ENCODE results near the gene PLCL1. TPM values are rescaled to one million over a fixed set of nuclear protein-coding genes. Genes with fewer than 3 reads are reported as not detected.
A peak's percentile ranks its signal among the peaks of the same experiment; 100 is the strongest.

PLCL1 gene
- total RNA-seq, 3 donors from 2014 or later (not counting 1 experiment from before 2014, with no cell fraction given) = 0.86 to 2.8 (median 1.1) TPM

DNA sequence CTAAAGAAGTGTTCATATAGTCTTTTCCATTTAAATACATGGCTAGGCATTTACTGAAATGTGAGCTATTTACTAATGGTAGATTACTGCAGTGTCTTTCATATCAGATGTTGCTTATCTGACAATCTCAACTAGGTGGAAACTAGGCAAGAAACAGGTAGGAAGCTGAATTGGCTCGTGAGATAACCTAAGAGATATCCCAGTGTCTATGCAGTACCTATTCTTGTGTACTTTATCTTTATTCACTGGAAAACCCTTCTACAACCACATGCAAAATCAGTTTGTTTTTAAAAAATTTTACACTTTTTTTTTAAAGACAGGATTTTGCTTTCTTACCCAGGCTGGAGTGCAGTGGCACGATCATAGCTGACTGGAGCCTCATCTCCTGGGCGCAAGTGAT is 63.8 kb downstream of the PLCL1 start:
- no peaks in the 10 kb centered on the region for H3K9me3 Mint-ChIP-seq
- no peaks in the 10 kb centered on the region for H3K4me1 Mint-ChIP-seq

DNA sequence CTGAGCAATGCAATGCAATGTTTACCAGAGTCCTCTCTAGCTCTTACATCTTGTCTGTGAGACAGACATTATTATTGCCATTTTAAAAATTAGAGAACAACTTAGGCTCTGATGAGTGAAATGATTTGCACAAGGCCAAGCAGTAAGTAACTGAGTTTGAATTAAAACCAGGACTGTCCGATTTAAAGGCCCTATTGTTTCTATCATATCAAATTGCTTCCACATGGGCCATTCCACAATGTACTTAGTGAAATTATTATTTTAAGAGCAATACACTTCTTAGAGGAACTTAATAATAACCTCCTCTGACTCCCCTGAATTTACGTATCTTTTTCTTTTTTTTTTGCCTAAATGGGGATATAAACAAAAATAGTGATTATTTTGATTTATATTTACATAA is 64.6 kb downstream of the PLCL1 start:
- no peak overlapping the region for H3K27ac Mint-ChIP-seq
- intact Hi-C loops (cut with micrococcal nuclease) = no loop called here
- no peak overlapping the region for H3K27ac ChIP-seq (ENCODE audit: low read length)
- H3K9me3 ChIP-seq (ENCODE audit: control insufficient read depth, insufficient read depth, low read length) = no peaks in the 10 kb centered on the region
- no peak overlapping the region for H3K4me3 ChIP-seq (ENCODE audit: low read length)
- TF ChIP-seq, protein P1, sequence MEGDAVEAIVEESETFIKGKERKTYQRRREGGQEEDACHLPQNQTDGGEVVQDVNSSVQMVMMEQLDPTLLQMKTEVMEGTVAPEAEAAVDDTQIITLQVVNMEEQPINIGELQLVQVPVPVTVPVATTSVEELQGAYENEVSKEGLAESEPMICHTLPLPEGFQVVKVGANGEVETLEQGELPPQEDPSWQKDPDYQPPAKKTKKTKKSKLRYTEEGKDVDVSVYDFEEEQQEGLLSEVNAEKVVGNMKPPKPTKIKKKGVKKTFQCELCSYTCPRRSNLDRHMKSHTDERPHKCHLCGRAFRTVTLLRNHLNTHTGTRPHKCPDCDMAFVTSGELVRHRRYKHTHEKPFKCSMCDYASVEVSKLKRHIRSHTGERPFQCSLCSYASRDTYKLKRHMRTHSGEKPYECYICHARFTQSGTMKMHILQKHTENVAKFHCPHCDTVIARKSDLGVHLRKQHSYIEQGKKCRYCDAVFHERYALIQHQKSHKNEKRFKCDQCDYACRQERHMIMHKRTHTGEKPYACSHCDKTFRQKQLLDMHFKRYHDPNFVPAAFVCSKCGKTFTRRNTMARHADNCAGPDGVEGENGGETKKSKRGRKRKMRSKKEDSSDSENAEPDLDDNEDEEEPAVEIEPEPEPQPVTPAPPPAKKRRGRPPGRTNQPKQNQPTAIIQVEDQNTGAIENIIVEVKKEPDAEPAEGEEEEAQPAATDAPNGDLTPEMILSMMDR (IDR thresholded peaks at IDR 0.05) = no peak
- H3K27me3 ChIP-seq (ENCODE audit: control insufficient read depth, insufficient read depth, low read length) = no peaks in the 10 kb centered on the region
- no peak for DNase-seq
- no peaks in the 10 kb centered on the region for H3K4me1 ChIP-seq (ENCODE audit: control insufficient read depth, insufficient read depth, low read length)
- no CpG with 5 or more reads among the region's 2 CpGs for WGBS (ENCODE audit: insufficient coverage)
- H3K4me3 Mint-ChIP-seq = no peak overlapping the region
- H3K9me3 Mint-ChIP-seq = no peaks in the 10 kb centered on the region
- no peak for ATAC-seq
- H3K4me1 Mint-ChIP-seq = no peaks in the 10 kb centered on the region
- H3K36me3 Mint-ChIP-seq = no peaks in the 10 kb centered on the region
- peaks cover 5 to 7% of the 10 kb centered on the region in 2 donors for H3K27me3 Mint-ChIP-seq (ENCODE audit: low read depth in 2 of 2)
- no peaks in the 10 kb centered on the region for H3K36me3 ChIP-seq (ENCODE audit: control insufficient read depth, insufficient read depth, low read length)

More for the DNA sequence above, 63.8 kb downstream of the PLCL1 start:
- WGBS (ENCODE audit: insufficient coverage) = 92% methylated on average over 3 of the region's 3 CpGs
- no peak overlapping the region for H3K27ac Mint-ChIP-seq
- no peaks in the 10 kb centered on the region for H3K36me3 Mint-ChIP-seq
- intact Hi-C loops (cut with micrococcal nuclease) = no loop called here
- DNase-seq (no peak), ATAC-seq (no peak)
- H3K9me3 ChIP-seq (ENCODE audit: control insufficient read depth, insufficient read depth, low read length) = no peaks in the 10 kb centered on the region
- no peak overlapping the region for H3K4me3 Mint-ChIP-seq
- no peaks in the 10 kb centered on the region for H3K36me3 ChIP-seq (ENCODE audit: control insufficient read depth, insufficient read depth, low read length)
- no peak overlapping the region for H3K27ac ChIP-seq (ENCODE audit: low read length)
- TF ChIP-seq, protein P1 (IDR thresholded peaks at IDR 0.05) = no peak
- H3K27me3 Mint-ChIP-seq (ENCODE audit: low read depth in 2 of 2) = peaks cover 5 to 7% of the 10 kb centered on the region in 2 donors
- H3K4me3 ChIP-seq (ENCODE audit: low read length) = no peak overlapping the region
- no peaks in the 10 kb centered on the region for H3K4me1 ChIP-seq (ENCODE audit: control insufficient read depth, insufficient read depth, low read length)
- no peaks in the 10 kb centered on the region for H3K27me3 ChIP-seq (ENCODE audit: control insufficient read depth, insufficient read depth, low read length)

DNA sequence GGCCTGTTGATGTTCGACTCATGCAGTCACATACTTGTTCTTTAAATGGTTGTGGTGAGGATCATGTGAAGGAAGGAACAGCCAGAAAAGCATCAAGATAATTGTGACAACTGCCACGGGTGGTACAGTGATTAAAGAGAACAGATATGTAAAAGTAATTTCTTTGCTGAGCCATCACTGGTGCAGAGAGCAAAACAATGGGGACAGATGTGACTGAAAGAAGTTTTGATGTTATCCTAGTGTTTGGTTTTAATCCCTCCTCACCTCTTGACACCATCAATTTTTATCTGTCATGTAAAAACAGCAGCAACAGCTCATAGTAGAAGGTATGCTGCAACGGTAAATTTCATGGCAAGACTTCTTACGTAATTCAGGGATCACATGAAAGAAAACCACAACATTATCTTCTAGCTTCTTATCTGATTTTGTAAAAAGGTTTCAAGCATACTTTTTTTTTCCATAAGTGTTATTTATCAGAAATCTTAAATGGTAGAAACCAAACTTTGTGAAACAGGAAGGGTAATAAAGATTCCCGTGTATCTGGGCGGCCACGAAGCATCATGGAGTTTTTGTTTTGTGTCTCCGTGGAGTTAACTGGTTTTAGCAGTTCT is 65.2 kb downstream of the PLCL1 start:
- WGBS (ENCODE audit: insufficient coverage) = 40% methylated on average over 7 of the region's 8 CpGs
- Histone ChIP-seq H3K9me3 (ENCODE audit: control insufficient read depth, insufficient read depth, low read length) (no peaks in the 10 kb centered on the region), H3K27ac (ENCODE audit: low read length) (no peak overlapping the region), H3K4me3 (ENCODE audit: low read length) (no peak overlapping the region), H3K4me1 (ENCODE audit: control insufficient read depth, insufficient read depth, low read length) (no peaks in the 10 kb centered on the region), H3K27me3 (ENCODE audit: control insufficient read depth, insufficient read depth, low read length) (no peaks in the 10 kb centered on the region), H3K36me3 (ENCODE audit: control insufficient read depth, insufficient read depth, low read length) (no peaks in the 10 kb centered on the region)
- Mint-ChIP-seq H3K27ac (peak overlapping the region in 1 of 2 donors; percentile 22), H3K36me3 (no peaks in the 10 kb centered on the region), H3K4me1 (no peaks in the 10 kb centered on the region), H3K4me3 (no peak overlapping the region), H3K27me3 (ENCODE audit: low read depth in 2 of 2) (peaks cover 5 to 7% of the 10 kb centered on the region in 2 donors), H3K9me3 (no peaks in the 10 kb centered on the region)
- intact Hi-C loops (cut with micrococcal nuclease) = no loop called here
- TF ChIP-seq, protein P1 (IDR thresholded peaks at IDR 0.05) = no peak
- ATAC-seq = peak in 2 of 3 donors; percentile 45 to 56
- peak in 1 of 2 donors; percentile 78 for DNase-seq

DNA sequence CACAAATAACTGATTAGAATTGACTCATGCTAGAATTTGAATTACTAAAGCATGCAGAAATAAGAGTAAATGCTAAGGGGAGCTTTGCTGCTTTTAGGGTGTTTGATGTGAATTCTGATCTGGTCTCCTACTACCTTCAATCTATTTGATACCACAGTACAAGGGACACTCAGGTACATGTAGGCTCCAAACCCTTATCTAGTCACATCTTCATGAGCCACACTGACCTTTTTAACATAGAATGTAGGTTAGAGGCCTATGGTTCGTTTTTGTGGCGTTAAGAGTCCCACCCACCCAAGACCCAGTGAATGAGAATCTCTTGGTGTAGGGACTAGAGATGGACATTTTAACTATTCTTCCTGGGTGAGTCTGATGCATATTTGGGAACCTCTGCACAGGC is 65.7 kb downstream of the PLCL1 start:
- Mint-ChIP-seq H3K9me3 (no peaks in the 10 kb centered on the region), H3K4me3 (no peak overlapping the region), H3K4me1 (no peaks in the 10 kb centered on the region), H3K36me3 (no peaks in the 10 kb centered on the region), H3K27me3 (ENCODE audit: low read depth in 2 of 2) (peaks cover 2 to 5% of the 10 kb centered on the region in 2 donors), H3K27ac (peak overlapping the region in 1 of 2 donors; percentile 22)
- DNase-seq (no peak), ATAC-seq (no peak)
- intact Hi-C loops (cut with micrococcal nuclease) = no loop called here
- Histone ChIP-seq H3K27me3 (ENCODE audit: control insufficient read depth, insufficient read depth, low read length) (no peaks in the 10 kb centered on the region), H3K27ac (ENCODE audit: low read length) (no peak overlapping the region), H3K9me3 (ENCODE audit: control insufficient read depth, insufficient read depth, low read length) (no peaks in the 10 kb centered on the region), H3K4me3 (ENCODE audit: low read length) (no peak overlapping the region), H3K36me3 (ENCODE audit: control insufficient read depth, insufficient read depth, low read length) (no peaks in the 10 kb centered on the region), H3K4me1 (ENCODE audit: control insufficient read depth, insufficient read depth, low read length) (no peaks in the 10 kb centered on the region)
- no CpG with 5 or more reads among the region's 2 CpGs for WGBS (ENCODE audit: insufficient coverage)
- TF ChIP-seq, protein P1 (IDR thresholded peaks at IDR 0.05) = no peak
